K562 (cell line): ENCODE results near the gene DNAJB1. TPM values are rescaled to one million over a fixed set of nuclear protein-coding genes. Genes with fewer than 3 reads are reported as not detected.
"Not testable (repeated sequence)": the region's sequence is repeated elsewhere in the genome, so short reads cannot be mapped to it uniquely, and the experiment has no call there.

Source experiments
- CC2D1A ChIP-seq: fragments of 450-650 bp; IDR thresholded peaks from 2 replicates; pipeline ENCODE4 v1.6.1; 2017; ENCODE audit warnings: mild to moderate bottlenecking
- CTBP1 ChIP-seq: fragments of 450-650 bp; IDR thresholded peaks from 2 replicates; pipeline ENCODE4 v1.6.1; 2016; ENCODE audit warnings: borderline replicate concordance
- MAZ ChIP-seq, 2 experiments: fragments of 450-650 bp in 1 of 2; sonication (generic) in 1 of 2; formaldehyde crosslinking; IDR thresholded peaks in 1 of 2; conservative IDR thresholded peaks in 1 of 2; 2 replicates each; pipeline versions ENCODE4 v1.4.0 to v1.5.0; 2020; ENCODE audit warnings: mild to moderate bottlenecking in 1 of 2, missing genetic modification reagents in 1 of 2
- RBBP5 ChIP-seq: fragments of 200-600 bp; sonication (generic); IDR thresholded peaks from 2 replicates; pipeline ENCODE4 v1.6.1; 2012; ENCODE audit warnings: borderline replicate concordance, mild to moderate bottlenecking, low read length, control low read depth, inconsistent platforms; ENCODE audit not compliant: insufficient read depth, poor library complexity, severe bottlenecking
- ZFX ChIP-seq: sonication (generic); formaldehyde crosslinking; IDR thresholded peaks from 2 replicates; pipeline ENCODE4 v1.8.0; 2022; ENCODE audit warnings: mild to moderate bottlenecking, missing genetic modification reagents, moderate library complexity
- polyA plus RNA-seq, 8 experiments: library from polyadenylated mRNA; depleted of rRNA in 4 of 8; stranded (reverse) in 5 of 8; unstranded in 3 of 8; fragments of >200 nt; fragmentation: Nextera tagmentation in 2 of 8; fragmentation: Illumina TruSeq in 1 of 8; extraction: Ambion mirVana in 2 of 8; extraction: Trizol in 1 of 8; gene quantifications; 2 replicates each; pipeline versions ENCODE4 v1.2.1 to v1.2.3, GENCODE V29; 2011 to 2014; ENCODE audit warnings: inconsistent platforms in 1 of 8, missing spikeins in 1 of 8
- total RNA-seq, 7 experiments: library from RNA; depleted of rRNA in 6 of 7; stranded (reverse); fragments of >200 nt in 6 of 7; fragmentation: Illumina TruSeq in 2 of 7; extraction: Trizol in 2 of 7; gene quantifications; 2 replicates each; pipeline versions ENCODE4 v1.2.1 to v1.2.3, GENCODE V29; 2011 to 2021; ENCODE audit warnings: low replicate concordance in 1 of 7
- TF ChIP-seq, protein P1 (sequence below), 2 experiments: fragments of 450-650 bp; formaldehyde crosslinking in 1 of 2; IDR thresholded peaks; 2 replicates each; pipeline versions ENCODE4 v1.4.0 to v1.6.1; 2014 to 2020; ENCODE audit warnings: mild to moderate bottlenecking in 2 of 2, borderline replicate concordance in 1 of 2, low read depth in 1 of 2
- TF ChIP-seq, protein P2 (sequence below): sonication (generic); IDR thresholded peaks from 2 replicates; pipeline ENCODE4 v1.6.1; 2016
- TF ChIP-seq, protein P3 (sequence below): fragments of 450-650 bp; IDR thresholded peaks from 2 replicates; pipeline ENCODE4 v1.6.1; 2016
- TF ChIP-seq, protein P4 (sequence below), 2 experiments: fragments of 450-650 bp; IDR thresholded peaks; 2 replicates each; pipeline ENCODE4 v1.6.1; 2016

Gene DNAJB1
- total and polyA plus RNA-seq, 9 of the 15 experiments (the other 6 are each of a cell fraction or from before 2014, with no cell fraction given) = 13.2 to 113 (median 62.1) TPM

DNA sequence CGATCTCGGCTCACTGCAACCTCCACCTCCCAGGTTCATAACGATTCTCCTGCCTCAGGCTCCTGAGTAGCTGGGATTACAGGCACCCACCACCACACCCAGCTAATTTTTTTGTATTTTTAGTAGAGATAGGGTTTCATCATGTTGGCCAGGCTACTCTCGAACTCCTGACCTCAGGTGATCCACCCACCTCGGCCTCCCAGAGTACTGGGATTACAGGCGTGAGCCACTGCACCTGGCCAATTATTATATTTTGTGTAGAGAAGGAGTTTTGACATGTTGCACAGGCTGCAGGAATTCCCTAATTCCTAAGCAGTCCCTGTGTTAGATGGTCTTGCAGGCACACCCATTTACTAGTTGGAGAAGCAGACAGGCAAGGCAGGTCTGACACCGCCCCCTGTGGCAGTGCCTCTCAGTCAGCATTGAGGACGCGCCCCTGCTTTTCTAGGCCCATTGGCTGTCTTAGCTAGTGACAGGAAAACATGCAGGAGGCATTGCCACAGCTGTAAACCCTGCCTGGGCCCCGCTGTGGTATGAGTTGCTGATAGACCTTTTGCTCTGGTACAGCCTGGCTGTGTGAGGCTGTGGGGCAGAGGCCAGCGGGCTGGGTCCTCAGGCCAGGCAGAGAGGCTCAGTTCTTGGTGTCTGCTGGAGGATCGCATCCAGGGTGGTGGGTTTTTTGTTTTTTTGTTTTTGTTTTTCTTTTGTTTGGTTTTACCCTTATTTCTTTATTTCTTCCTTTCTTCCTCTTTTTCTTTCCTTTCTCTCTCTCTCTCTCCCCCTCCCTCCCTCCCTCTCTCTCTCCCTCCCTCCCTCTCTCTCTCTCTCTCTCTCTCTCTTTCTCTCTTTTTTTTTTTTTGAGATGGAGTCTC lies 33.2 kb upstream of the DNAJB1 start (continued):
- TF ChIP-seq, protein P1, sequence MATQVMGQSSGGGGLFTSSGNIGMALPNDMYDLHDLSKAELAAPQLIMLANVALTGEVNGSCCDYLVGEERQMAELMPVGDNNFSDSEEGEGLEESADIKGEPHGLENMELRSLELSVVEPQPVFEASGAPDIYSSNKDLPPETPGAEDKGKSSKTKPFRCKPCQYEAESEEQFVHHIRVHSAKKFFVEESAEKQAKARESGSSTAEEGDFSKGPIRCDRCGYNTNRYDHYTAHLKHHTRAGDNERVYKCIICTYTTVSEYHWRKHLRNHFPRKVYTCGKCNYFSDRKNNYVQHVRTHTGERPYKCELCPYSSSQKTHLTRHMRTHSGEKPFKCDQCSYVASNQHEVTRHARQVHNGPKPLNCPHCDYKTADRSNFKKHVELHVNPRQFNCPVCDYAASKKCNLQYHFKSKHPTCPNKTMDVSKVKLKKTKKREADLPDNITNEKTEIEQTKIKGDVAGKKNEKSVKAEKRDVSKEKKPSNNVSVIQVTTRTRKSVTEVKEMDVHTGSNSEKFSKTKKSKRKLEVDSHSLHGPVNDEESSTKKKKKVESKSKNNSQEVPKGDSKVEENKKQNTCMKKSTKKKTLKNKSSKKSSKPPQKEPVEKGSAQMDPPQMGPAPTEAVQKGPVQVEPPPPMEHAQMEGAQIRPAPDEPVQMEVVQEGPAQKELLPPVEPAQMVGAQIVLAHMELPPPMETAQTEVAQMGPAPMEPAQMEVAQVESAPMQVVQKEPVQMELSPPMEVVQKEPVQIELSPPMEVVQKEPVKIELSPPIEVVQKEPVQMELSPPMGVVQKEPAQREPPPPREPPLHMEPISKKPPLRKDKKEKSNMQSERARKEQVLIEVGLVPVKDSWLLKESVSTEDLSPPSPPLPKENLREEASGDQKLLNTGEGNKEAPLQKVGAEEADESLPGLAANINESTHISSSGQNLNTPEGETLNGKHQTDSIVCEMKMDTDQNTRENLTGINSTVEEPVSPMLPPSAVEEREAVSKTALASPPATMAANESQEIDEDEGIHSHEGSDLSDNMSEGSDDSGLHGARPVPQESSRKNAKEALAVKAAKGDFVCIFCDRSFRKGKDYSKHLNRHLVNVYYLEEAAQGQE (IDR thresholded peaks at IDR 0.05; ENCODE audit: borderline replicate concordance) = peak; percentile 20; the same call in 1 of the 2 replicates
- TF ChIP-seq, protein P1 (CRISPR knock-in tag; IDR thresholded peaks at IDR 0.05; ENCODE audit: low read depth) = not testable (repeated sequence)
- peak in 1 of 2 experiments; percentile 32; a peak in 1 of 4 replicates for TF ChIP-seq MAZ (CRISPR knock-in tag; conservative IDR thresholded peaks at IDR 0.05 in 1 of 2, IDR thresholded peaks at IDR 0.05 in 1 of 2)
- 0 out of 2 replicates have a peak, but pooled peaks have one; percentile 31 for TF ChIP-seq ZFX (CRISPR knock-in tag)
- peak; percentile 40 for TF ChIP-seq RBBP5
- TF ChIP-seq CTBP1 = 0 out of 2 replicates have a peak, but pooled peaks have one; percentile 39
- peak; percentile 54; the same call in 1 of the 2 replicates for TF ChIP-seq CC2D1A
- TF ChIP-seq, protein P2, sequence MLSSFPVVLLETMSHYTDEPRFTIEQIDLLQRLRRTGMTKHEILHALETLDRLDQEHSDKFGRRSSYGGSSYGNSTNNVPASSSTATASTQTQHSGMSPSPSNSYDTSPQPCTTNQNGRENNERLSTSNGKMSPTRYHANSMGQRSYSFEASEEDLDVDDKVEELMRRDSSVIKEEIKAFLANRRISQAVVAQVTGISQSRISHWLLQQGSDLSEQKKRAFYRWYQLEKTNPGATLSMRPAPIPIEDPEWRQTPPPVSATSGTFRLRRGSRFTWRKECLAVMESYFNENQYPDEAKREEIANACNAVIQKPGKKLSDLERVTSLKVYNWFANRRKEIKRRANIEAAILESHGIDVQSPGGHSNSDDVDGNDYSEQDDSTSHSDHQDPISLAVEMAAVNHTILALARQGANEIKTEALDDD = peak; percentile 66
- TF ChIP-seq, protein P3, sequence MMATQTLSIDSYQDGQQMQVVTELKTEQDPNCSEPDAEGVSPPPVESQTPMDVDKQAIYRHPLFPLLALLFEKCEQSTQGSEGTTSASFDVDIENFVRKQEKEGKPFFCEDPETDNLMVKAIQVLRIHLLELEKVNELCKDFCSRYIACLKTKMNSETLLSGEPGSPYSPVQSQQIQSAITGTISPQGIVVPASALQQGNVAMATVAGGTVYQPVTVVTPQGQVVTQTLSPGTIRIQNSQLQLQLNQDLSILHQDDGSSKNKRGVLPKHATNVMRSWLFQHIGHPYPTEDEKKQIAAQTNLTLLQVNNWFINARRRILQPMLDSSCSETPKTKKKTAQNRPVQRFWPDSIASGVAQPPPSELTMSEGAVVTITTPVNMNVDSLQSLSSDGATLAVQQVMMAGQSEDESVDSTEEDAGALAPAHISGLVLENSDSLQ = peak; percentile 27; the same call in 1 of the 2 replicates
- TF ChIP-seq, protein P4, sequence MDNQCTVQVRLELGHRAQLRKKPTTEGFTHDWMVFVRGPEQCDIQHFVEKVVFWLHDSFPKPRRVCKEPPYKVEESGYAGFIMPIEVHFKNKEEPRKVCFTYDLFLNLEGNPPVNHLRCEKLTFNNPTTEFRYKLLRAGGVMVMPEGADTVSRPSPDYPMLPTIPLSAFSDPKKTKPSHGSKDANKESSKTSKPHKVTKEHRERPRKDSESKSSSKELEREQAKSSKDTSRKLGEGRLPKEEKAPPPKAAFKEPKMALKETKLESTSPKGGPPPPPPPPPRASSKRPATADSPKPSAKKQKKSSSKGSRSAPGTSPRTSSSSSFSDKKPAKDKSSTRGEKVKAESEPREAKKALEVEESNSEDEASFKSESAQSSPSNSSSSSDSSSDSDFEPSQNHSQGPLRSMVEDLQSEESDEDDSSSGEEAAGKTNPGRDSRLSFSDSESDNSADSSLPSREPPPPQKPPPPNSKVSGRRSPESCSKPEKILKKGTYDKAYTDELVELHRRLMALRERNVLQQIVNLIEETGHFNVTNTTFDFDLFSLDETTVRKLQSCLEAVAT (IDR thresholded peaks at IDR 0.05) = peak; percentile 46 to 53; a peak in 1 of 4 replicates
